Measurements from ENCODE around the gene FCHSD2.

The FCHSD2 gene

DNA sequence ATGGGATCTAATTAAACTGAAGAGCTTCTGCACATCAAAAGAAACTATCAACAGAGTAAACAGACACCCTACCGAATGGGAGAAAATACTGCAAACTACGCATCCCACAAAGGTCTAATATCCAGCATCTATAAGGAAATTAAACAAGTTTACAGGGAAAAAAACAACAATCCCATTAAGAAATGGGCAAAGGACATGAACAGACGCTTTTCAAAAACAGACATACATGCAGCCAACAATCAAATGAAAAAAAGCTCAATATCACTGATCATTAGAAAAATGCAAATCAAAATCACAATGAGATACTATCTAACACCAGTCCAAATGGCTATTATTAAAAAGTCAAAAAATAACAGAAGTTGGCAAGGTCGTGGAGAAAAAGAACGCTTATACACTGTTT, 117.5 kb downstream of the FCHSD2 start:
- H3K27me3 Mint-ChIP-seq (ENCODE audit: low read depth, poor library complexity): peaks cover 5% of the 10 kb centered on the region
- TF ChIP-seq, protein P1, sequence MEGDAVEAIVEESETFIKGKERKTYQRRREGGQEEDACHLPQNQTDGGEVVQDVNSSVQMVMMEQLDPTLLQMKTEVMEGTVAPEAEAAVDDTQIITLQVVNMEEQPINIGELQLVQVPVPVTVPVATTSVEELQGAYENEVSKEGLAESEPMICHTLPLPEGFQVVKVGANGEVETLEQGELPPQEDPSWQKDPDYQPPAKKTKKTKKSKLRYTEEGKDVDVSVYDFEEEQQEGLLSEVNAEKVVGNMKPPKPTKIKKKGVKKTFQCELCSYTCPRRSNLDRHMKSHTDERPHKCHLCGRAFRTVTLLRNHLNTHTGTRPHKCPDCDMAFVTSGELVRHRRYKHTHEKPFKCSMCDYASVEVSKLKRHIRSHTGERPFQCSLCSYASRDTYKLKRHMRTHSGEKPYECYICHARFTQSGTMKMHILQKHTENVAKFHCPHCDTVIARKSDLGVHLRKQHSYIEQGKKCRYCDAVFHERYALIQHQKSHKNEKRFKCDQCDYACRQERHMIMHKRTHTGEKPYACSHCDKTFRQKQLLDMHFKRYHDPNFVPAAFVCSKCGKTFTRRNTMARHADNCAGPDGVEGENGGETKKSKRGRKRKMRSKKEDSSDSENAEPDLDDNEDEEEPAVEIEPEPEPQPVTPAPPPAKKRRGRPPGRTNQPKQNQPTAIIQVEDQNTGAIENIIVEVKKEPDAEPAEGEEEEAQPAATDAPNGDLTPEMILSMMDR (IDR thresholded peaks at IDR 0.05): no peak
- DNase-seq: no peak
- H3K36me3 Mint-ChIP-seq (ENCODE audit: low read depth): peaks cover 74% of the 10 kb centered on the region
- H3K4me3 Mint-ChIP-seq: no peak overlapping the region
- H3K27ac Mint-ChIP-seq: no peak overlapping the region
- no peaks in the 10 kb centered on the region for H3K4me1 Mint-ChIP-seq
- H3K9me3 Mint-ChIP-seq: peaks cover 82% of the 10 kb centered on the region

DNA sequence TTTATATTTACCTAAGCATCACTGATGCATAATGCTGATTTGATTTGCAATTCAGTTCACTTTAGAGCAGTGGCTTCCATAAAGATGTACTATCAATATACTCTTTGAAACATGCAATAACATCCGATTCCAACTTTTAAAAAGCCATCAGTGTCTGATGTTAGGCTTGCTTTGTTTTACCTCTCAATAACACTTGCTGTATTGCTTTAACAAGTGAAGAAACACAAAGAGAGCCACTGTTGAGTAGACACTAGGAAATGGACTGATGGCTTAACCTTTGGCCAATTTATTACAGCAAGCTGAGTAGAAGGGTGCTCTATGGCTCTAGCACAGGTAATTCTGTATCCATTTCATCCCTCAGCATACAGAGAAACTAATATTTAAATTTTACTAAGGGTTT, 122.1 kb downstream of the FCHSD2 start:
- Mint-ChIP-seq H3K36me3 (ENCODE audit: low read depth) (peaks cover 31% of the 10 kb centered on the region), H3K27me3 (ENCODE audit: low read depth, poor library complexity) (no peaks in the 10 kb centered on the region), H3K4me3 (no peak overlapping the region), H3K27ac (no peak overlapping the region), H3K4me1 (no peaks in the 10 kb centered on the region), H3K9me3 (peaks cover 39% of the 10 kb centered on the region)
- TF ChIP-seq, protein P1 (IDR thresholded peaks at IDR 0.05): no peak
- no peak for DNase-seq

GRCh38 chr11:73019449-73019848, 122.7 kb downstream of the FCHSD2 start:
- no peak overlapping the region for H3K27ac Mint-ChIP-seq
- TF ChIP-seq, protein P1 (IDR thresholded peaks at IDR 0.05): no peak
- H3K27me3 Mint-ChIP-seq (ENCODE audit: low read depth, poor library complexity): no peaks in the 10 kb centered on the region
- H3K4me1 Mint-ChIP-seq: no peaks in the 10 kb centered on the region
- peaks cover 25% of the 10 kb centered on the region for H3K36me3 Mint-ChIP-seq (ENCODE audit: low read depth)
- peaks cover 33% of the 10 kb centered on the region for H3K9me3 Mint-ChIP-seq
- DNase-seq: no peak
- H3K4me3 Mint-ChIP-seq: no peak overlapping the region

- no peaks in the 10 kb centered on the region for H3K4me1 Mint-ChIP-seq
- TF ChIP-seq, protein P1 (IDR thresholded peaks at IDR 0.05): no peak
- H3K9me3 Mint-ChIP-seq: peaks cover 27% of the 10 kb centered on the region
- no peaks in the 10 kb centered on the region for H3K27me3 Mint-ChIP-seq (ENCODE audit: low read depth, poor library complexity)
- H3K27ac Mint-ChIP-seq: no peak overlapping the region
- H3K36me3 Mint-ChIP-seq (ENCODE audit: low read depth): peaks cover 19% of the 10 kb centered on the region
- H3K4me3 Mint-ChIP-seq: no peak overlapping the region
- DNase-seq: no peak
Measured at GRCh38 chr11:73018856-73019255, 123.3 kb downstream of the FCHSD2 start.

DNA sequence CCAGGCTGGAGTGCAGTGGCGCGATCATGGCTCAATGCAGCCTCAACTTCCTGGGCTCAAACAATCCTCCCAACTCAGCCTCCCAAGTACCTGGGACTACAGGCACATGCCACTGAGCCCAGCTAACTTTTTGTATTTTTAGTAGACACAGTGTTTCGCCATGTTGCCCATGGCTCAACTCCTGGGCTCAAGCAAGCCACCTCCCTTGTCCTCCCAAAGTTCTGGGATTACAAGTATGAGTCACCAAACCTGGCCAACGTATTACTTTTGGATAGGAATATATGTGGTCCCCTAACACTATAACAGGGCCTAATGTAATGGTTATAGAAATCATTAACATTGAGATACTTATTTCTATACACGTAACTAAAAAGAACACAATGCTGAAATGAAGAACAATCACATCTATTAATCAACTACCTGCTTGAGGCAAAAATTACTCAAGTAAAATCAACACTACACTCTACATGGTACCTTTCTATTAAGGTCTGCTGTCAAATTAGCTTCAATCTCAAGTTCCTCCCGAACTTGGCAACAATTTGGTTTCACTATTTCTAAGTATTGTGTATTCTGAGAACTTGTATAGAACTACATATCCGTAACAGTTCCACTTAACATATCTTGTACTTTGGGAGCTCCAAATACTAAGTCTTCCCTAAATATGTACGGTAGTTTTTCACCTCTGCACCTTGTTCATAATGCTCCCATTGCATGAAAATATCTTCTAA, 124.9 kb downstream of the FCHSD2 start:
- Mint-ChIP-seq H3K27me3 (ENCODE audit: low read depth, poor library complexity) (no peaks in the 10 kb centered on the region), H3K36me3 (ENCODE audit: low read depth) (peaks cover 15% of the 10 kb centered on the region), H3K9me3 (peaks cover 12% of the 10 kb centered on the region), H3K4me3 (no peak overlapping the region), H3K4me1 (no peaks in the 10 kb centered on the region), H3K27ac (peak overlapping the region; percentile 46)
- TF ChIP-seq, protein P1 (IDR thresholded peaks at IDR 0.05): no peak
- no peak for DNase-seq

- H3K27ac Mint-ChIP-seq: no peak overlapping the region
- no peak for DNase-seq
- no peaks in the 10 kb centered on the region for H3K4me1 Mint-ChIP-seq
- peaks cover 48% of the 10 kb centered on the region for H3K36me3 Mint-ChIP-seq (ENCODE audit: low read depth)
- TF ChIP-seq, protein P1 (IDR thresholded peaks at IDR 0.05): no peak
- H3K4me3 Mint-ChIP-seq: no peak overlapping the region
- peaks cover 36% of the 10 kb centered on the region for H3K9me3 Mint-ChIP-seq
- H3K27me3 Mint-ChIP-seq (ENCODE audit: low read depth, poor library complexity): no peaks in the 10 kb centered on the region
Measured at GRCh38 chr11:73013021-73013420, 129.1 kb downstream of the FCHSD2 start.

All from nephron progenitor cell (in vitro differentiated cells).